H1 (cell line): ENCODE results near the gene TELO2. TPM values are rescaled to one million over a fixed set of nuclear protein-coding genes. Genes with fewer than 3 reads are reported as not detected.

Experiments
- CTCF ChIA-PET: fragments of 300-600 bp; sonication (Branson Sonifier 250); formaldehyde crosslinking; loops from one replicate; lab custom pipeline; 2021; ENCODE audit not compliant: partially characterized antibody; lab: Charles Lee
- POLR2A ChIA-PET: fragments of 300-600 bp; sonication (Branson Sonifier 250); formaldehyde crosslinking; loops from one replicate; lab custom pipeline; 2021; ENCODE audit warnings: inconsistent platforms; ENCODE audit not compliant: partially characterized antibody; lab: Charles Lee
- DNase-seq, 2 experiments: peaks; one replicate each; pipeline versions ENCODE4 v3.0.0 to v3.0.0-alpha.2; 2010 to 2022; ENCODE audit warnings: low spot score in 2 of 2, low read depth in 1 of 2, mixed read lengths in 1 of 2
- FAIRE-seq: peaks from 2 replicates; lab custom pipeline; 2011; peaks lifted over from hg19 to GRCh38; lab: Jason Lieb, UNC
- H2AFZ ChIP-seq: 2 replicates; pipeline ENCODE4 v1.8.1; 2012; ENCODE audit warnings: low read length, inconsistent platforms
- H2AK5ac ChIP-seq: 2 replicates; pipeline ENCODE4 v1.6.1; 2013; ENCODE audit warnings: low read depth, low read length
- H2BK120ac ChIP-seq: replicated peaks from 2 replicates; pipeline ENCODE3; 2013; ENCODE audit warnings: low read depth, low read length, inconsistent platforms
- H2BK12ac ChIP-seq: 2 replicates; pipeline ENCODE4 v1.6.1; 2013; ENCODE audit warnings: low read depth, low read length
- H2BK15ac ChIP-seq: 2 replicates; pipeline ENCODE4 v1.6.1; 2013; ENCODE audit warnings: low read length
- H2BK20ac ChIP-seq: 2 replicates; pipeline ENCODE4 v1.6.1; 2013; ENCODE audit warnings: low read length
- H2BK5ac ChIP-seq: 2 replicates; pipeline ENCODE4 v1.6.1; 2013; ENCODE audit warnings: low read depth, low read length
- H3K14ac ChIP-seq: 2 replicates; pipeline ENCODE4 v1.6.1; 2013; ENCODE audit warnings: inconsistent platforms; ENCODE audit not compliant: insufficient read length
- H3K18ac ChIP-seq: 2 replicates; pipeline ENCODE4 v1.6.1; 2013; ENCODE audit warnings: low read length; ENCODE audit errors: extremely low read depth
- H3K23ac ChIP-seq: 2 replicates; pipeline ENCODE4 v1.6.1; 2013; ENCODE audit warnings: inconsistent platforms; ENCODE audit not compliant: insufficient read length
- H3K23me2 ChIP-seq: 2 replicates; pipeline ENCODE4 v1.6.1; 2013; ENCODE audit warnings: low read depth, low read length
- H3K27ac ChIP-seq: 2 replicates; pipeline ENCODE4 v1.6.1; 2011; ENCODE audit warnings: low read depth, low read length, inconsistent platforms
- H3K27me3 ChIP-seq, 4 experiments: replicated peaks in 1 of 4; 1 replicate in 1 of 4; 2 replicates in 3 of 4; pipeline versions ENCODE4 v1.6.1 to v1.8.1; 2011 to 2013; ENCODE audit warnings: low read length in 3 of 4, mild to moderate bottlenecking in 3 of 4, inconsistent platforms in 2 of 4, mixed read lengths in 2 of 4, moderate library complexity in 1 of 4; ENCODE audit not compliant: control insufficient read depth in 3 of 4, insufficient read depth in 3 of 4; ENCODE audit errors: extremely low read depth in 1 of 4
- H3K36me3 ChIP-seq, 4 experiments: 2 replicates each; pipeline versions ENCODE4 v1.6.1 to v1.8.1; 2011 to 2013; ENCODE audit warnings: mild to moderate bottlenecking in 4 of 4, low read length in 3 of 4, moderate library complexity in 2 of 4, control low read depth in 1 of 4, inconsistent platforms in 1 of 4; ENCODE audit not compliant: insufficient read depth in 4 of 4, control insufficient read depth in 2 of 4
- H3K4ac ChIP-seq: replicated peaks from 2 replicates; pipeline ENCODE3; 2013; ENCODE audit warnings: low read length, low read depth, mixed read lengths, inconsistent platforms; ENCODE audit not compliant: insufficient read length
- H3K4me1 ChIP-seq, 4 experiments: replicated peaks in 1 of 4; 1 replicate in 1 of 4; 2 replicates in 3 of 4; pipeline versions ENCODE4 v1.6.1 to v1.8.1; 2011 to 2013; ENCODE audit warnings: low read length in 3 of 4, inconsistent platforms in 2 of 4, mixed read lengths in 1 of 4; ENCODE audit not compliant: insufficient read depth in 4 of 4, control insufficient read depth in 3 of 4
- H3K4me2 ChIP-seq, 2 experiments: 2 replicates each; pipeline versions ENCODE4 v1.6.1 to v1.8.1; 2011 to 2013; ENCODE audit warnings: low read depth in 2 of 2, low read length in 2 of 2, control low read depth in 1 of 2, inconsistent platforms in 1 of 2, mild to moderate bottlenecking in 1 of 2; ENCODE audit not compliant: insufficient read depth in 1 of 2
- H3K4me3 ChIP-seq, 4 experiments: fragments of 200-600, 300-600 bp in 1 of 4; sonication (generic), shearing (Covaris generic), sonication (Bioruptor Twin) in 1 of 4; 2 replicates each; pipeline versions ENCODE4 v1.5.1 to v1.8.1; 2011 to 2016; ENCODE audit warnings: low read length in 4 of 4, low read depth in 3 of 4, control low read depth in 2 of 4, inconsistent platforms in 2 of 4, mild to moderate bottlenecking in 2 of 4, mixed read lengths in 1 of 4, moderate library complexity in 1 of 4; ENCODE audit not compliant: insufficient read depth in 2 of 4; ENCODE audit errors: extremely low read depth in 1 of 4
- H3K56ac ChIP-seq: replicated peaks from 2 replicates; pipeline ENCODE3; 2013; ENCODE audit warnings: low read depth, mild to moderate bottlenecking, mixed read lengths, low read length, inconsistent platforms; ENCODE audit not compliant: insufficient read length
- H3K79me1 ChIP-seq: 2 replicates; pipeline ENCODE4 v1.6.1; 2013; ENCODE audit warnings: low read depth, low read length, control low read depth
- H3K79me2 ChIP-seq, 2 experiments: 2 replicates each; pipeline versions ENCODE4 v1.6.1 to v1.8.1; 2012 to 2013; ENCODE audit warnings: low read length in 2 of 2, mild to moderate bottlenecking in 2 of 2, inconsistent platforms in 1 of 2; ENCODE audit not compliant: insufficient read depth in 2 of 2, control insufficient read depth in 1 of 2
- H3K9ac ChIP-seq, 4 experiments: replicated peaks in 1 of 4; 1 replicate in 1 of 4; 2 replicates in 3 of 4; pipeline versions ENCODE4 v1.6.1 to v1.8.1; 2011 to 2013; ENCODE audit warnings: low read depth in 3 of 4, low read length in 3 of 4, control low read depth in 2 of 4, mild to moderate bottlenecking in 2 of 4, moderate library complexity in 2 of 4, inconsistent platforms in 1 of 4; ENCODE audit errors: extremely low read depth in 1 of 4
- H3K9me3 ChIP-seq, 2 experiments: 2 replicates each; pipeline versions ENCODE4 v1.6.1 to v1.8.1; 2012 to 2013; ENCODE audit warnings: mild to moderate bottlenecking in 2 of 2, moderate library complexity in 2 of 2, control low read depth in 1 of 2, inconsistent platforms in 1 of 2, low read depth in 1 of 2, low read length in 1 of 2, mixed read lengths in 1 of 2; ENCODE audit not compliant: insufficient read depth in 2 of 2
- H4K20me1 ChIP-seq, 2 experiments: replicated peaks in 1 of 2; 2 replicates each; pipeline versions ENCODE3 to v1.8.1; 2011 to 2013; ENCODE audit warnings: inconsistent platforms in 2 of 2, low read length in 2 of 2, mild to moderate bottlenecking in 1 of 2; ENCODE audit not compliant: insufficient read depth in 2 of 2, control insufficient read depth in 1 of 2
- H4K5ac ChIP-seq: 2 replicates; pipeline ENCODE4 v1.6.1; 2013; ENCODE audit warnings: low read length, low read depth, mixed read lengths, inconsistent platforms; ENCODE audit not compliant: insufficient read length
- H4K8ac ChIP-seq: 2 replicates; pipeline ENCODE4 v1.8.0; 2013; ENCODE audit warnings: mild to moderate bottlenecking, moderate library complexity, low read length, inconsistent platforms; ENCODE audit not compliant: insufficient read depth; ENCODE audit errors: extremely low read depth
- H4K91ac ChIP-seq: replicated peaks from 2 replicates; pipeline ENCODE3; 2013; ENCODE audit warnings: low read length, mixed read lengths, inconsistent platforms; ENCODE audit not compliant: insufficient read length
- CEBPB ChIP-seq: IDR thresholded peaks from 2 replicates; pipeline ENCODE4 v1.6.1; 2012; ENCODE audit warnings: low read depth, low read length
- CHD2 ChIP-seq: IDR thresholded peaks from 2 replicates; pipeline ENCODE4 v1.6.1; 2012; ENCODE audit warnings: low read length, improper control_type of control experiment
- CTBP2 ChIP-seq: IDR thresholded peaks from 2 replicates; pipeline ENCODE4 v1.7.0; 2011; ENCODE audit warnings: borderline replicate concordance, mild to moderate bottlenecking, moderate library complexity, mixed read lengths, low read length; ENCODE audit not compliant: insufficient read depth, insufficient read length
- KDM4A ChIP-seq: IDR thresholded peaks from one replicate; pipeline ENCODE4 v1.7.1; 2012; ENCODE audit warnings: low read depth, mild to moderate bottlenecking, moderate library complexity, low read length, inconsistent platforms; ENCODE audit not compliant: severe bottlenecking
- RNF2 ChIP-seq: fragments of 200-900, 300-1000 bp; sonication (generic); IDR thresholded peaks from 2 replicates; pipeline ENCODE4 v1.7.1; 2016; ENCODE audit warnings: borderline replicate concordance, low read depth, mild to moderate bottlenecking, antibody characterized with exemption, low read length; ENCODE audit not compliant: poor library complexity, severe bottlenecking; ENCODE audit errors: missing control alignments
- SIRT6 ChIP-seq: IDR thresholded peaks from one replicate; pipeline ENCODE4 v1.7.1; 2012; ENCODE audit warnings: low read length, inconsistent platforms
- SRF ChIP-seq: IDR thresholded peaks from 2 replicates; pipeline ENCODE4 v1.6.1; 2011; ENCODE audit warnings: mild to moderate bottlenecking, low read depth, low read length, moderate library complexity
- WGBS, 2 experiments: shearing (Covaris generic) in 1 of 2; methylation state at CpG; one replicate each; pipeline versions ENCODE4 v1.1.6 to v1.1.7; 2013 to 2015; ENCODE audit warnings: low lambda C conversion rate in 2 of 2, mixed read lengths in 2 of 2, inconsistent platforms in 1 of 2, low coverage in 1 of 2, missing lambda C conversion rate in 1 of 2; ENCODE audit not compliant: insufficient replicate concordance in 2 of 2, insufficient coverage in 1 of 2, insufficient read length in 1 of 2; ENCODE audit errors: extremely low coverage in 1 of 2, missing lambda C conversion rate in 1 of 2; 5-methylcytosine and 5-hydroxymethylcytosine counted together
- polyA plus RNA-seq, 7 experiments: library from polyadenylated mRNA; depleted of rRNA in 3 of 7; stranded (reverse) in 5 of 7; unstranded in 2 of 7; fragments of >200 nt in 5 of 7; fragments of 200-250 nt in 2 of 7; gene quantifications; 1 replicate in 5 of 7; 2 replicates in 1 of 7; 4 replicates in 1 of 7; pipeline versions ENCODE4 v1.2.1 to v1.2.3, GENCODE V29; 2011 to 2013; ENCODE audit warnings: missing spikeins in 2 of 7, mixed read lengths in 2 of 7
- total RNA-seq: library from RNA; stranded (reverse); fragmentation: NEBNext Ultra II Directional; extraction: Animal tissue kit (Norgen Biotek cat#: 25700); gene quantifications from 2 replicates; pipeline ENCODE4 v1.2.1, GENCODE V29; 2021

TELO2 gene
- total and polyA plus RNA-seq, 2 of the 8 experiments (the other 6 are each of a cell fraction or from before 2014, with no cell fraction given) = 39.3 to 64.8 TPM

DNA sequence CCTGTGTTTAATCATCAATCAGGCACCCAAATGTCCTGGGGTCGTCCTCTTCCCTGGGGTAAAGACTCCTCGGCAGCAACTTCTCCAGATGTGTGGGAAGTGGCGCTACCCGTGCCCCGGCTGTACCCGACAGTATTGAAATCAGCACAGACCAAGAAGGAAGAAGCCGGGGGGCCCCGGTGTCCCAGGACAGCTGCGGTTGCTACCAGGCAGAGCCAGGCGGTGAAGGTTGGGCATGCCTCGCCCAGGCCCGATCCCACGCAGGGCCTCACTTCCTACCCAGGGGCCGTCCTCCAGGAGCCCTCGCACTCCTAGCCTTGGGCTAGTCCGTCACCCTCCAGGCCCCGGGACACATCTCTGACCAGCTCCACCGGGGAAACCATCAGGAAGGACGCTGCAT is 39.8 kb upstream of the TELO2 start:
- no peak overlapping the region for H2BK5ac ChIP-seq
- no peak overlapping the region for H3K23ac ChIP-seq
- no peak overlapping the region for H2BK20ac ChIP-seq
- ChIA-PET CTCF (interaction anchor here (1.5 kb wide), 1 partner anchor 38 kb away, joined by 3 read pairs; no protein-coding TSS in a partner anchor), POLR2A (interaction anchor here (1.0 kb wide), 1 partner anchor 9 kb away, joined by 3 read pairs; the partner anchor contains the start of gene CCDC154)
- no peaks in the 10 kb centered on the region for H3K9me3 ChIP-seq
- no peak overlapping the region for H2AFZ ChIP-seq
- no peaks in the 10 kb centered on the region for H3K79me2 ChIP-seq
- H3K36me3 ChIP-seq = peaks cover 0 to 35% (median 12%) of the 10 kb centered on the region in 4 experiments; a peak in 5 of 8 replicates
- H2BK12ac ChIP-seq = no peak overlapping the region
- H3K23me2 ChIP-seq = no peaks in the 10 kb centered on the region
- H3K79me1 ChIP-seq = no peaks in the 10 kb centered on the region; the same call in 1 of the 2 replicates
- TF ChIP-seq SIRT6 = no peak
- no peak for TF ChIP-seq CHD2
- TF ChIP-seq SRF = no peak
- no peak for TF ChIP-seq RNF2
- no peak for TF ChIP-seq CEBPB
- TF ChIP-seq KDM4A = no peak
- TF ChIP-seq CTBP2 = no peak
- TF ChIP-seq, all 59 proteins: peak for 0
- no peak overlapping the region for H3K4me2 ChIP-seq
- FAIRE-seq (no peak), DNase-seq (no peak)
- H2BK120ac ChIP-seq = no peak overlapping the region
- no peak overlapping the region for H4K8ac ChIP-seq
- H4K91ac ChIP-seq = no peak overlapping the region
- H3K27ac ChIP-seq = no peak overlapping the region
- no peak overlapping the region for H3K56ac ChIP-seq
- no peak overlapping the region for H3K14ac ChIP-seq
- no peak overlapping the region for H4K5ac ChIP-seq
- peaks cover 2 to 9% of the 10 kb centered on the region in 2 experiments for H4K20me1 ChIP-seq
- no peak overlapping the region for H2AK5ac ChIP-seq
- H3K27me3 ChIP-seq = no peaks in the 10 kb centered on the region
- H3K4me3 ChIP-seq = no peak overlapping the region
- H3K4ac ChIP-seq = no peak overlapping the region
- no peak overlapping the region for H2BK15ac ChIP-seq
- H3K4me1 ChIP-seq = no peaks in the 10 kb centered on the region
- H3K9ac ChIP-seq = no peak overlapping the region
- 97% methylated on average over 17 of the region's 19 CpGs; no CpG with 5 or more reads in 1 of the 2 experiments for WGBS, 2 experiments
- H3K18ac ChIP-seq = no peak overlapping the region
